K562 (cell line): Measurements from ENCODE around the gene CBLL1. TPM values are rescaled to one million over a fixed set of nuclear protein-coding genes. Genes with fewer than 3 reads are reported as not detected.
A peak's percentile ranks its signal among the peaks of the same experiment; 100 is the strongest.

Source experiments
- CXXC5 ChIP-seq: fragments of 250-450 bp; sonication (Bioruptor Pico); IDR thresholded peaks from 2 replicates; pipeline ENCODE4 v1.8.0; 2022; ENCODE audit warnings: inconsistent platforms, mild to moderate bottlenecking, moderate library complexity
- DIDO1 ChIP-seq: fragments of 450-650 bp; IDR thresholded peaks from 2 replicates; pipeline ENCODE4 v1.6.1; 2016; ENCODE audit warnings: low read depth, missing biosample characterization, missing genetic modification characterization
- GATA2 ChIP-seq: sonication (generic); formaldehyde crosslinking; IDR thresholded peaks from 2 replicates; pipeline ENCODE4 v1.4.0; 2020; ENCODE audit warnings: mild to moderate bottlenecking, missing genetic modification reagents
- HINFP ChIP-seq: fragments of 450-650 bp; conservative IDR thresholded peaks from 2 replicates; pipeline ENCODE4 v1.6.1; 2016; ENCODE audit warnings: missing genetic modification characterization, low read depth, mild to moderate bottlenecking, control low read depth, missing compliant biosample characterization
- SMARCE1 ChIP-seq: fragments of 450-650 bp; IDR thresholded peaks from 2 replicates; pipeline ENCODE4 v1.7.1; 2016; ENCODE audit warnings: mild to moderate bottlenecking
- TFAP4 ChIP-seq: sonication (generic); formaldehyde crosslinking; IDR thresholded peaks from 2 replicates; pipeline ENCODE4 v1.8.0; 2022; ENCODE audit warnings: missing genetic modification reagents, mild to moderate bottlenecking, moderate library complexity, borderline replicate concordance
- TRIM25 ChIP-seq: fragments of 450-650 bp; IDR thresholded peaks from 2 replicates; pipeline ENCODE4 v1.7.0; 2016; ENCODE audit warnings: borderline replicate concordance
- ZBTB17 ChIP-seq: fragments of 450-650 bp; formaldehyde crosslinking; IDR thresholded peaks from 2 replicates; pipeline ENCODE4 v1.4.0; 2020; ENCODE audit warnings: mild to moderate bottlenecking
- ZNF699 ChIP-seq: fragments of 250-450 bp; sonication (Bioruptor Pico); IDR thresholded peaks from 2 replicates; pipeline ENCODE4 v1.8.0; 2021; ENCODE audit warnings: mild to moderate bottlenecking, moderate library complexity; ENCODE audit not compliant: insufficient replicate concordance
- polyA plus RNA-seq, 8 experiments: library from polyadenylated mRNA; depleted of rRNA in 4 of 8; stranded (reverse) in 5 of 8; unstranded in 3 of 8; fragments of >200 nt; fragmentation: Nextera tagmentation in 2 of 8; fragmentation: Illumina TruSeq in 1 of 8; extraction: Ambion mirVana in 2 of 8; extraction: Trizol in 1 of 8; gene quantifications; 2 replicates each; pipeline versions ENCODE4 v1.2.1 to v1.2.3, GENCODE V29; 2011 to 2014; ENCODE audit warnings: inconsistent platforms in 1 of 8, missing spikeins in 1 of 8
- total RNA-seq, 7 experiments: library from RNA; depleted of rRNA in 6 of 7; stranded (reverse); fragments of >200 nt in 6 of 7; fragmentation: Illumina TruSeq in 2 of 7; extraction: Trizol in 2 of 7; gene quantifications; 2 replicates each; pipeline versions ENCODE4 v1.2.1 to v1.2.3, GENCODE V29; 2011 to 2021; ENCODE audit warnings: low replicate concordance in 1 of 7
- TF ChIP-seq, protein P1 (sequence below), 2 experiments: fragments of 450-650 bp; IDR thresholded peaks; 2 replicates each; pipeline ENCODE4 v1.6.1; 2018; ENCODE audit warnings: mild to moderate bottlenecking in 2 of 2, low read depth in 1 of 2; ENCODE audit not compliant: partially characterized antibody in 2 of 2
- TF ChIP-seq, protein P2 (sequence below): fragments of 250-450 bp; sonication (Bioruptor Pico); IDR thresholded peaks from 2 replicates; pipeline ENCODE4 v1.5.0; 2020; ENCODE audit warnings: mild to moderate bottlenecking, borderline replicate concordance
- TF ChIP-seq, protein P3 (sequence below): fragments of 450-650 bp; IDR thresholded peaks from 2 replicates; pipeline ENCODE4 v1.6.1; 2016; ENCODE audit warnings: borderline replicate concordance

CBLL1 gene
- total and polyA plus RNA-seq, 9 of the 15 experiments (the other 6 are each of a cell fraction or from before 2014, with no cell fraction given) = 14.7 to 67.9 (median 35.4) TPM

GRCh38 chr7:107744345-107744750 is 406 bp downstream of the CBLL1 start (continued):
- TF ChIP-seq TFAP4 (CRISPR knock-in tag) (peak; percentile 31; the same call in 1 of the 2 replicates), TRIM25 (no peak), ZBTB17 (CRISPR knock-in tag) (peak; percentile 73; the same call in 1 of the 2 replicates), SMARCE1 (peak; percentile 8; the same call in 1 of the 2 replicates), CXXC5 (no peak), HINFP (no peak), DIDO1 (tag) (no peak; the same call in none of the 2 replicates), ZNF699 (CRISPR knock-in tag) (no peak), GATA2 (CRISPR knock-in tag) (no peak)
- TF ChIP-seq, protein P1, sequence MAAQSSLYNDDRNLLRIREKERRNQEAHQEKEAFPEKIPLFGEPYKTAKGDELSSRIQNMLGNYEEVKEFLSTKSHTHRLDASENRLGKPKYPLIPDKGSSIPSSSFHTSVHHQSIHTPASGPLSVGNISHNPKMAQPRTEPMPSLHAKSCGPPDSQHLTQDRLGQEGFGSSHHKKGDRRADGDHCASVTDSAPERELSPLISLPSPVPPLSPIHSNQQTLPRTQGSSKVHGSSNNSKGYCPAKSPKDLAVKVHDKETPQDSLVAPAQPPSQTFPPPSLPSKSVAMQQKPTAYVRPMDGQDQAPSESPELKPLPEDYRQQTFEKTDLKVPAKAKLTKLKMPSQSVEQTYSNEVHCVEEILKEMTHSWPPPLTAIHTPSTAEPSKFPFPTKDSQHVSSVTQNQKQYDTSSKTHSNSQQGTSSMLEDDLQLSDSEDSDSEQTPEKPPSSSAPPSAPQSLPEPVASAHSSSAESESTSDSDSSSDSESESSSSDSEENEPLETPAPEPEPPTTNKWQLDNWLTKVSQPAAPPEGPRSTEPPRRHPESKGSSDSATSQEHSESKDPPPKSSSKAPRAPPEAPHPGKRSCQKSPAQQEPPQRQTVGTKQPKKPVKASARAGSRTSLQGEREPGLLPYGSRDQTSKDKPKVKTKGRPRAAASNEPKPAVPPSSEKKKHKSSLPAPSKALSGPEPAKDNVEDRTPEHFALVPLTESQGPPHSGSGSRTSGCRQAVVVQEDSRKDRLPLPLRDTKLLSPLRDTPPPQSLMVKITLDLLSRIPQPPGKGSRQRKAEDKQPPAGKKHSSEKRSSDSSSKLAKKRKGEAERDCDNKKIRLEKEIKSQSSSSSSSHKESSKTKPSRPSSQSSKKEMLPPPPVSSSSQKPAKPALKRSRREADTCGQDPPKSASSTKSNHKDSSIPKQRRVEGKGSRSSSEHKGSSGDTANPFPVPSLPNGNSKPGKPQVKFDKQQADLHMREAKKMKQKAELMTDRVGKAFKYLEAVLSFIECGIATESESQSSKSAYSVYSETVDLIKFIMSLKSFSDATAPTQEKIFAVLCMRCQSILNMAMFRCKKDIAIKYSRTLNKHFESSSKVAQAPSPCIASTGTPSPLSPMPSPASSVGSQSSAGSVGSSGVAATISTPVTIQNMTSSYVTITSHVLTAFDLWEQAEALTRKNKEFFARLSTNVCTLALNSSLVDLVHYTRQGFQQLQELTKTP (IDR thresholded peaks at IDR 0.05; ENCODE audit: low read depth in 1 of 2, partially characterized antibody in 2 of 2) = no peak
- TF ChIP-seq, protein P2, sequence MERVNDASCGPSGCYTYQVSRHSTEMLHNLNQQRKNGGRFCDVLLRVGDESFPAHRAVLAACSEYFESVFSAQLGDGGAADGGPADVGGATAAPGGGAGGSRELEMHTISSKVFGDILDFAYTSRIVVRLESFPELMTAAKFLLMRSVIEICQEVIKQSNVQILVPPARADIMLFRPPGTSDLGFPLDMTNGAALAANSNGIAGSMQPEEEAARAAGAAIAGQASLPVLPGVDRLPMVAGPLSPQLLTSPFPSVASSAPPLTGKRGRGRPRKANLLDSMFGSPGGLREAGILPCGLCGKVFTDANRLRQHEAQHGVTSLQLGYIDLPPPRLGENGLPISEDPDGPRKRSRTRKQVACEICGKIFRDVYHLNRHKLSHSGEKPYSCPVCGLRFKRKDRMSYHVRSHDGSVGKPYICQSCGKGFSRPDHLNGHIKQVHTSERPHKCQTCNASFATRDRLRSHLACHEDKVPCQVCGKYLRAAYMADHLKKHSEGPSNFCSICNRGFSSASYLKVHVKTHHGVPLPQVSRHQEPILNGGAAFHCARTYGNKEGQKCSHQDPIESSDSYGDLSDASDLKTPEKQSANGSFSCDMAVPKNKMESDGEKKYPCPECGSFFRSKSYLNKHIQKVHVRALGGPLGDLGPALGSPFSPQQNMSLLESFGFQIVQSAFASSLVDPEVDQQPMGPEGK (CRISPR knock-in tag) = no peak
- TF ChIP-seq, protein P3, sequence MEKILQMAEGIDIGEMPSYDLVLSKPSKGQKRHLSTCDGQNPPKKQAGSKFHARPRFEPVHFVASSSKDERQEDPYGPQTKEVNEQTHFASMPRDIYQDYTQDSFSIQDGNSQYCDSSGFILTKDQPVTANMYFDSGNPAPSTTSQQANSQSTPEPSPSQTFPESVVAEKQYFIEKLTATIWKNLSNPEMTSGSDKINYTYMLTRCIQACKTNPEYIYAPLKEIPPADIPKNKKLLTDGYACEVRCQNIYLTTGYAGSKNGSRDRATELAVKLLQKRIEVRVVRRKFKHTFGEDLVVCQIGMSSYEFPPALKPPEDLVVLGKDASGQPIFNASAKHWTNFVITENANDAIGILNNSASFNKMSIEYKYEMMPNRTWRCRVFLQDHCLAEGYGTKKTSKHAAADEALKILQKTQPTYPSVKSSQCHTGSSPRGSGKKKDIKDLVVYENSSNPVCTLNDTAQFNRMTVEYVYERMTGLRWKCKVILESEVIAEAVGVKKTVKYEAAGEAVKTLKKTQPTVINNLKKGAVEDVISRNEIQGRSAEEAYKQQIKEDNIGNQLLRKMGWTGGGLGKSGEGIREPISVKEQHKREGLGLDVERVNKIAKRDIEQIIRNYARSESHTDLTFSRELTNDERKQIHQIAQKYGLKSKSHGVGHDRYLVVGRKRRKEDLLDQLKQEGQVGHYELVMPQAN = 0 out of 2 replicates have a peak, but pooled peaks have one; percentile 6
